ENCODE results near the gene ERP44. TPM values are rescaled to one million over a fixed set of nuclear protein-coding genes. Genes with fewer than 3 reads are reported as not detected.
"Not testable (repeated sequence)": the region's sequence is repeated elsewhere in the genome, so short reads cannot be mapped to it uniquely, and the experiment has no call there.

Gene ERP44
- total RNA-seq, 4 donors from 2014 or later, result 10.1 to 15.7 (median 13.0) TPM

GRCh38 chr9:99998266-99998665, 100.5 kb downstream of the ERP44 start:
- intact Hi-C loops (cut with DNase I; ENCODE audit: low total_unique reads), result no loop called here
- DNase-seq (ENCODE audit: low spot score in 2 of 2), result no peak
- WGBS, 2 donors, result 95 to 96% methylated on average over 22 of the region's 22 CpGs
- H3K4me3 ChIP-seq (ENCODE audit: low read depth, poor library complexity, severe bottlenecking), result no peak overlapping the region
- TF ChIP-seq CTCF (IDR thresholded peaks at IDR 0.05) (no peak), POLR2A (IDR thresholded peaks at IDR 0.05) (no peak)

- DNase-seq (ENCODE audit: low spot score in 2 of 2); H3K4me3 ChIP-seq (ENCODE audit: low read depth, poor library complexity, severe bottlenecking); intact Hi-C loops (cut with DNase I; ENCODE audit: low total_unique reads): not testable (repeated sequence)
- 88 to 95% methylated on average over 2 of the region's 2 CpGs for WGBS, 2 donors
Measured at GRCh38 chr9:99990508-99990907, 108.3 kb downstream of the ERP44 start.

- H3K4me3 ChIP-seq (ENCODE audit: low read depth, poor library complexity, severe bottlenecking), result no peak overlapping the region
- no peak for DNase-seq (ENCODE audit: low spot score in 2 of 2)
- TF ChIP-seq CTCF (IDR thresholded peaks at IDR 0.05) (no peak), POLR2A (IDR thresholded peaks at IDR 0.05) (no peak)
- intact Hi-C loops (cut with DNase I; ENCODE audit: low total_unique reads), result no loop called here
Measured at GRCh38 chr9:99986642-99987041, 112.2 kb downstream of the ERP44 start.

GRCh38 chr9:99980598-99980997, 118.2 kb downstream of the ERP44 start:
- WGBS, 2 donors, result 76 to 84% methylated on average over 2 of the region's 2 CpGs
- H3K4me3 ChIP-seq (ENCODE audit: low read depth, poor library complexity, severe bottlenecking), result no peak overlapping the region
- TF ChIP-seq CTCF (IDR thresholded peaks at IDR 0.05) (no peak), POLR2A (IDR thresholded peaks at IDR 0.05) (no peak)
- no peak for DNase-seq (ENCODE audit: low spot score in 2 of 2)
- intact Hi-C loops (cut with DNase I; ENCODE audit: low total_unique reads), result no loop called here

GRCh38 chr9:99978221-99978620, 120.6 kb downstream of the ERP44 start:
- 96 to 98% methylated on average over 1 of the region's 1 CpG for whole genome bisulfite sequencing, 2 donors
- DNase-seq (ENCODE audit: low spot score in 2 of 2), result no peak
- H3K4me3 ChIP-seq (ENCODE audit: low read depth, poor library complexity, severe bottlenecking), result no peak overlapping the region
- TF ChIP-seq POLR2A (IDR thresholded peaks at IDR 0.05), result no peak
- TF ChIP-seq CTCF (IDR thresholded peaks at IDR 0.05), result no peak
- intact Hi-C loops (cut with DNase I; ENCODE audit: low total_unique reads), result no loop called here

- no peak for DNase-seq (ENCODE audit: low spot score in 2 of 2)
- 86 to 88% methylated on average over 3 of the region's 3 CpGs for WGBS, 2 donors
- intact Hi-C loops (cut with DNase I; ENCODE audit: low total_unique reads), result no loop called here
- TF ChIP-seq POLR2A (IDR thresholded peaks at IDR 0.05) (no peak), CTCF (IDR thresholded peaks at IDR 0.05) (no peak)
- no peak overlapping the region for H3K4me3 ChIP-seq (ENCODE audit: low read depth, poor library complexity, severe bottlenecking)
Measured at GRCh38 chr9:99977033-99977792, 121.6 kb downstream of the ERP44 start.

Measured in lower leg skin (tissue), 4 donors.